Measurements from ENCODE around the gene DDR2. TPM values are rescaled to one million over a fixed set of nuclear protein-coding genes. Genes with fewer than 3 reads are reported as not detected.

DDR2 gene
- total RNA-seq = 3.1 and 6.1 TPM in 2 replicates

GRCh38 chr1:162632217-162632666 lies at the start of gene DDR2:
TSS of gene DDR2 (plus strand) at chr1:162632464. CDS start at chr1:162719064, 86,600 bp downstream.

GRCh38 chr1:162790303-162790984 lies 158.2 kb downstream of the DDR2 start, which contains the start of gene HSD17B7:
TSS of gene HSD17B7 (plus strand) at chr1:162790702. CDS start at chr1:162790801, 99 bp downstream.

Other genes with a start within 250 kb of the DDR2 start
- not detected in 2 replicates for gene SH2D1B, start 220.3 kb upstream of the DDR2 start, total RNA-seq
- gene UHMK1, start 134.6 kb upstream of the DDR2 start, total RNA-seq = 35.0 and 40.8 TPM in 2 replicates
- 151 and 160 TPM in 2 replicates for gene UAP1, start 70.7 kb upstream of the DDR2 start, total RNA-seq
- 32.2 and 33.6 TPM in 2 replicates for gene HSD17B7, start 158.2 kb downstream of the DDR2 start, total RNA-seq
- not detected in 2 replicates for gene CCDC190, start 228.7 kb downstream of the DDR2 start, total RNA-seq